HEK293T (cell line): ENCODE measurements around the gene LRP4.

Experiments
- BHLHE40 ChIP-seq: fragments of 450-650 bp; IDR thresholded peaks from 2 replicates; pipeline ENCODE4 v1.6.1; 2016; ENCODE audit warnings: mild to moderate bottlenecking, moderate library complexity, borderline replicate concordance
- FOXK2 ChIP-seq: fragments of 450-650 bp; IDR thresholded peaks from 2 replicates; pipeline ENCODE4 v1.6.1; 2016; ENCODE audit warnings: mild to moderate bottlenecking
- FOXM1 ChIP-seq: fragments of 450-650 bp; IDR thresholded peaks from 2 replicates; pipeline ENCODE4 v1.6.1; 2017; ENCODE audit warnings: mild to moderate bottlenecking, borderline replicate concordance
- HDGF ChIP-seq: fragments of 450-650 bp; IDR thresholded peaks from 2 replicates; pipeline ENCODE4 v1.6.1; 2017; ENCODE audit warnings: antibody characterized with exemption, borderline replicate concordance
- L3MBTL2 ChIP-seq: fragments of 450-650 bp; conservative IDR thresholded peaks from 2 replicates; pipeline ENCODE4 v1.6.1; 2016; ENCODE audit warnings: mild to moderate bottlenecking
- PKNOX1 ChIP-seq: fragments of 450-650 bp; IDR thresholded peaks from 2 replicates; pipeline ENCODE4 v1.6.1; 2016
- SUZ12 ChIP-seq: fragments of 450-650 bp; IDR thresholded peaks from 2 replicates; pipeline ENCODE4 v1.6.1; 2016; ENCODE audit warnings: mild to moderate bottlenecking

- TF ChIP-seq PKNOX1 (peak; percentile 60), BHLHE40 (no peak), L3MBTL2 (no peak), SUZ12 (no peak), FOXK2 (no peak), HDGF (no peak), FOXM1 (no peak)
These were observed 17.2 kb downstream of the LRP4 start for GRCh38 chr11:46901156-46901555.
